Measurements from ENCODE around the gene PCCB. TPM values are rescaled to one million over a fixed set of nuclear protein-coding genes. Genes with fewer than 3 reads are reported as not detected.

PCCB gene
- total RNA-seq, 2 experiments from 2014 or later = 8.3 to 10.2 TPM

- no peaks in the 10 kb centered on the region for H3K36me3 ChIP-seq (ENCODE audit: insufficient read depth, low read length)
- CTCF ChIA-PET = no interaction called here
- H3K4me3 ChIP-seq (ENCODE audit: low read length) = no peak overlapping the region
- Mint-ChIP-seq H3K9me3 (no peaks in the 10 kb centered on the region), H3K4me3 (no peak overlapping the region), H3K27ac (no peak overlapping the region), H3K36me3 (ENCODE audit: low read depth) (no peaks in the 10 kb centered on the region), H3K4me1 (ENCODE audit: low read depth) (no peaks in the 10 kb centered on the region), H3K27me3 (no peaks in the 10 kb centered on the region)
- no peaks in the 10 kb centered on the region for H3K9me3 ChIP-seq (ENCODE audit: control insufficient read depth in 1 of 2, insufficient read depth in 1 of 2, low read length in 2 of 2)
- no peak for ATAC-seq (ENCODE audit: poor library complexity)
- H3K4me1 ChIP-seq (ENCODE audit: insufficient read depth, low read length) = no peaks in the 10 kb centered on the region
- intact Hi-C loops (cut with DNase I, micrococcal nuclease) = no loop called here
- H3K27me3 ChIP-seq (ENCODE audit: control insufficient read depth in 1 of 2, insufficient read depth in 2 of 2, low read length in 2 of 2) = peaks cover 0 to 2% of the 10 kb centered on the region in 2 experiments
- H3K27ac ChIP-seq (ENCODE audit: low read depth in 1 of 2, low read length in 2 of 2) = no peak overlapping the region
- DNase-seq = no peak
- POLR2A ChIA-PET = no interaction called here
- TF ChIP-seq CTCF (IDR thresholded peaks at IDR 0.05) = no peak
Observed at GRCh38 chr3:136236109-136236508, 14.0 kb upstream of the PCCB start.

- TF ChIP-seq CTCF (IDR thresholded peaks at IDR 0.05) = no peak
- no peaks in the 10 kb centered on the region for H3K27me3 Mint-ChIP-seq
- H3K9me3 Mint-ChIP-seq = no peaks in the 10 kb centered on the region
- no peaks in the 10 kb centered on the region for H3K36me3 Mint-ChIP-seq (ENCODE audit: low read depth)
- H3K9me3 ChIP-seq (ENCODE audit: control insufficient read depth in 1 of 2, insufficient read depth in 1 of 2, low read length in 2 of 2) = no peaks in the 10 kb centered on the region
- intact Hi-C loops (cut with DNase I, micrococcal nuclease) = no loop called here
- ChIA-PET POLR2A (interaction anchor here (1.4 kb wide), 1 partner anchor 40 kb away, joined by 5 read pairs; no protein-coding TSS in a partner anchor), CTCF (no interaction called here)
- H3K27ac Mint-ChIP-seq = no peak overlapping the region
- H3K4me1 ChIP-seq (ENCODE audit: insufficient read depth, low read length) = no peaks in the 10 kb centered on the region
- no peaks in the 10 kb centered on the region for H3K4me1 Mint-ChIP-seq (ENCODE audit: low read depth)
- no peak overlapping the region for H3K4me3 ChIP-seq (ENCODE audit: low read length)
- H3K36me3 ChIP-seq (ENCODE audit: insufficient read depth, low read length) = no peaks in the 10 kb centered on the region
- peaks cover 0 to 2% of the 10 kb centered on the region in 2 experiments for H3K27me3 ChIP-seq (ENCODE audit: control insufficient read depth in 1 of 2, insufficient read depth in 2 of 2, low read length in 2 of 2)
- ATAC-seq (ENCODE audit: poor library complexity) (no peak), DNase-seq (no peak)
- no peak overlapping the region for H3K27ac ChIP-seq (ENCODE audit: low read depth in 1 of 2, low read length in 2 of 2)
- H3K4me3 Mint-ChIP-seq = no peak overlapping the region
Observed at GRCh38 chr3:136237103-136237502, 13.0 kb upstream of the PCCB start.

- ChIA-PET POLR2A (no interaction called here), CTCF (no interaction called here)
- Mint-ChIP-seq H3K9me3 (no peaks in the 10 kb centered on the region), H3K4me3 (no peak overlapping the region), H3K4me1 (ENCODE audit: low read depth) (no peaks in the 10 kb centered on the region), H3K27me3 (no peaks in the 10 kb centered on the region), H3K27ac (no peak overlapping the region), H3K36me3 (ENCODE audit: low read depth) (no peaks in the 10 kb centered on the region)
- DNase-seq (no peak), ATAC-seq (ENCODE audit: poor library complexity) (no peak)
- Histone ChIP-seq H3K27ac (ENCODE audit: low read depth in 1 of 2, low read length in 2 of 2) (no peak overlapping the region), H3K27me3 (ENCODE audit: control insufficient read depth in 1 of 2, insufficient read depth in 2 of 2, low read length in 2 of 2) (peaks cover 0 to 2% of the 10 kb centered on the region in 2 experiments), H3K4me1 (ENCODE audit: insufficient read depth, low read length) (no peaks in the 10 kb centered on the region), H3K36me3 (ENCODE audit: insufficient read depth, low read length) (no peaks in the 10 kb centered on the region), H3K4me3 (ENCODE audit: low read length) (no peak overlapping the region), H3K9me3 (ENCODE audit: control insufficient read depth in 1 of 2, insufficient read depth in 1 of 2, low read length in 2 of 2) (no peaks in the 10 kb centered on the region)
- no peak for TF ChIP-seq CTCF (IDR thresholded peaks at IDR 0.05)
- intact Hi-C loops (cut with DNase I, micrococcal nuclease) = no loop called here
Observed at GRCh38 chr3:136237961-136238649, 12.0 kb upstream of the PCCB start.

Measured in CD4-positive, alpha-beta T cell (primary cell).